ENCODE results near the gene SUGCT.

Gene SUGCT

DNA sequence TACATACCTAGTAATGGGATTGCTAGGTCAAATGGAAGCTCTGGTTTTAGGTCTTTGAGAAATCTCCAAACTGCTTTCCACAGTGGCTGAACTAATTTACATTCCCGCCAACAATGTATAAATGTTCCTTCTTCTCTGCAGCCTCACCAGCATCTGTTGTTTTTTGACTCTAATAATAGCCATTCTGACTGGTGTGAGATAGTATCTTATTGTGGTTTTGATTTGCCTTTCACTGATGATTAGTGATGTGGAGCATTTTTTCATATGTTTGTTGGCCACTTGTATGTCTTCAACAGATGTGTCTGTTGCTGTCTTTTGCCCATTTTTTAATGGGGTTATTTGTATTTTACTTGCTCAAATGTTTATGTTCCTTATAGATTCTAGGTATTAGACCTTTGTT, 675.5 kb downstream of the SUGCT start (continued):
- TF ChIP-seq ZNF600 (tag by site-specific recombination; IDR thresholded peaks at IDR 0.05), result no peak
- TF ChIP-seq, protein P1, sequence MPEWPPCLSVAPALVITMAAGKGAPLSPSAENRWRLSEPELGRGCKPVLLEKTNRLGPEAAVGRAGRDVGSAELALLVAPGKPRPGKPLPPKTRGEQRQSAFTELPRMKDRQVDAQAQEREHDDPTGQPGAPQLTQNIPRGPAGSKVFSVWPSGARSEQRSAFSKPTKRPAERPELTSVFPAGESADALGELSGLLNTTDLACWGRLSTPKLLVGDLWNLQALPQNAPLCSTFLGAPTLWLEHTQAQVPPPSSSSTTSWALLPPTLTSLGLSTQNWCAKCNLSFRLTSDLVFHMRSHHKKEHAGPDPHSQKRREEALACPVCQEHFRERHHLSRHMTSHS (tag by site-specific recombination; IDR thresholded peaks at IDR 0.05), result no peak
- TF ChIP-seq, protein P2, sequence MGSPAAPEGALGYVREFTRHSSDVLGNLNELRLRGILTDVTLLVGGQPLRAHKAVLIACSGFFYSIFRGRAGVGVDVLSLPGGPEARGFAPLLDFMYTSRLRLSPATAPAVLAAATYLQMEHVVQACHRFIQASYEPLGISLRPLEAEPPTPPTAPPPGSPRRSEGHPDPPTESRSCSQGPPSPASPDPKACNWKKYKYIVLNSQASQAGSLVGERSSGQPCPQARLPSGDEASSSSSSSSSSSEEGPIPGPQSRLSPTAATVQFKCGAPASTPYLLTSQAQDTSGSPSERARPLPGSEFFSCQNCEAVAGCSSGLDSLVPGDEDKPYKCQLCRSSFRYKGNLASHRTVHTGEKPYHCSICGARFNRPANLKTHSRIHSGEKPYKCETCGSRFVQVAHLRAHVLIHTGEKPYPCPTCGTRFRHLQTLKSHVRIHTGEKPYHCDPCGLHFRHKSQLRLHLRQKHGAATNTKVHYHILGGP (tag by site-specific recombination; IDR thresholded peaks at IDR 0.05), result no peak

DNA sequence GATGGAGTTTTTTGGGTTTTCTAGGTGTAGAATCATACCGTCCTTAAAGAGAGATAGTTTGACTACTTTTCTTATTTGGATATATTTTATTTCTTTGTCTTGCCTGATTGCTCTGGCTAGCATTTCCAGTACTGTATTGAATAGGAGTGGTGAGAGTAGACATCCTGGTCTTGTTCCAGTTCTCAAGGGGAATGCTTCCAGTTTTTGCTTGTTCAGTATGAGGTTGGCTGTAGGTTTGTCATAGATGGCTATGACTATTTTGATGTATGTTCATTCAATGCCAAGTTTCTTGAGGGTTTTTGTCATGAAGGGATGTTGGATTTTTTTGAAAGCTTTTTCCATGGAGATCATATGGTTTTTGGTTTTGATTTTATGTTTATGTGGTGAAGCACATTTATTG, 676.9 kb downstream of the SUGCT start:
- ChIA-PET POLR2A (no interaction called here), CTCF (no interaction called here)
- no peak for TF ChIP-seq OSR2 (tag by site-specific recombination; IDR thresholded peaks at IDR 0.05)
- TF ChIP-seq, protein P3, sequence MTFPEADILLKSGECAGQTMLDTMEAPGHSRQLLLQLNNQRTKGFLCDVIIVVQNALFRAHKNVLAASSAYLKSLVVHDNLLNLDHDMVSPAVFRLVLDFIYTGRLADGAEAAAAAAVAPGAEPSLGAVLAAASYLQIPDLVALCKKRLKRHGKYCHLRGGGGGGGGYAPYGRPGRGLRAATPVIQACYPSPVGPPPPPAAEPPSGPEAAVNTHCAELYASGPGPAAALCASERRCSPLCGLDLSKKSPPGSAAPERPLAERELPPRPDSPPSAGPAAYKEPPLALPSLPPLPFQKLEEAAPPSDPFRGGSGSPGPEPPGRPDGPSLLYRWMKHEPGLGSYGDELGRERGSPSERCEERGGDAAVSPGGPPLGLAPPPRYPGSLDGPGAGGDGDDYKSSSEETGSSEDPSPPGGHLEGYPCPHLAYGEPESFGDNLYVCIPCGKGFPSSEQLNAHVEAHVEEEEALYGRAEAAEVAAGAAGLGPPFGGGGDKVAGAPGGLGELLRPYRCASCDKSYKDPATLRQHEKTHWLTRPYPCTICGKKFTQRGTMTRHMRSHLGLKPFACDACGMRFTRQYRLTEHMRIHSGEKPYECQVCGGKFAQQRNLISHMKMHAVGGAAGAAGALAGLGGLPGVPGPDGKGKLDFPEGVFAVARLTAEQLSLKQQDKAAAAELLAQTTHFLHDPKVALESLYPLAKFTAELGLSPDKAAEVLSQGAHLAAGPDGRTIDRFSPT (tag by site-specific recombination; IDR thresholded peaks at IDR 0.05), result no peak
- TF ChIP-seq ZNF747 (tag by site-specific recombination; IDR thresholded peaks at IDR 0.05), result no peak
- no peak for TF ChIP-seq ZNF670 (tag by site-specific recombination; IDR thresholded peaks at IDR 0.05; ENCODE audit: low read depth)
- no peak for TF ChIP-seq ZNF174 (tag by site-specific recombination; IDR thresholded peaks at IDR 0.05)
- no peak for TF ChIP-seq ZNF274 (IDR thresholded peaks at IDR 0.05; ENCODE audit: low read length)
- no peak for TF ChIP-seq ZNF274 (tag by site-specific recombination; IDR thresholded peaks at IDR 0.05; ENCODE audit: borderline replicate concordance)
- TF ChIP-seq ZNF248 (tag by site-specific recombination; IDR thresholded peaks at IDR 0.05), result no peak
- TF ChIP-seq SP7 (tag by site-specific recombination; IDR thresholded peaks at IDR 0.05), result no peak
- no peak for TF ChIP-seq ZEB2 (tag by site-specific recombination; IDR thresholded peaks at IDR 0.05)
- TF ChIP-seq, protein P4, sequence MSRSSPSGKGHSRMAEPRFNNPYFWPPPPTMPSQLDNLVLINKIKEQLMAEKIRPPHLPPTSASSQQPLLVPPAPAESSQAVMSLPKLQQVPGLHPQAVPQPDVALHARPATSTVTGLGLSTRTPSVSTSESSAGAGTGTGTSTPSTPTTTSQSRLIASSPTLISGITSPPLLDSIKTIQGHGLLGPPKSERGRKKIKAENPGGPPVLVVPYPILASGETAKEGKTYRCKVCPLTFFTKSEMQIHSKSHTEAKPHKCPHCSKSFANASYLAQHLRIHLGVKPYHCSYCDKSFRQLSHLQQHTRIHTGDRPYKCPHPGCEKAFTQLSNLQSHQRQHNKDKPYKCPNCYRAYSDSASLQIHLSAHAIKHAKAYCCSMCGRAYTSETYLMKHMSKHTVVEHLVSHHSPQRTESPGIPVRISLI (tag by site-specific recombination; IDR thresholded peaks at IDR 0.05), result no peak
- no peak for TF ChIP-seq GLI4 (tag by site-specific recombination; IDR thresholded peaks at IDR 0.05)
- TF ChIP-seq ZNF501 (tag by site-specific recombination; IDR thresholded peaks at IDR 0.05), result no peak
- TF ChIP-seq GLIS2 (tag by site-specific recombination; IDR thresholded peaks at IDR 0.05), result no peak
- TF ChIP-seq ZNF140 (tag by site-specific recombination; IDR thresholded peaks at IDR 0.05), result no peak
- TF ChIP-seq ZNF146 (tag by site-specific recombination; IDR thresholded peaks at IDR 0.05), result no peak
- no peak for TF ChIP-seq YY2 (tag by site-specific recombination; IDR thresholded peaks at IDR 0.05)
- TF ChIP-seq ZNF37A (tag by site-specific recombination; IDR thresholded peaks at IDR 0.05), result no peak
- no peak for TF ChIP-seq ZSCAN23 (tag by site-specific recombination; IDR thresholded peaks at IDR 0.05)
- TF ChIP-seq ZNF530 (tag by site-specific recombination; IDR thresholded peaks at IDR 0.05; ENCODE audit: low read depth), result no peak
- no peak for TF ChIP-seq SP3 (tag by site-specific recombination; IDR thresholded peaks at IDR 0.05)
- Histone ChIP-seq H3K27ac (ENCODE audit: extremely low read depth, low read depth, low read length) (no peak overlapping the region), H3K4me3 (ENCODE audit: low read depth, low read length) (no peak overlapping the region), H3K9me3 (ENCODE audit: control insufficient read depth, insufficient read depth, low read depth, low read length) (no peaks in the 10 kb centered on the region), H3K36me3 (ENCODE audit: control insufficient read depth in 2 of 2, insufficient read depth in 1 of 2, low read length in 2 of 2) (no peaks in the 10 kb centered on the region), H3K4me1 (ENCODE audit: control insufficient read depth, insufficient read depth, low read length) (no peaks in the 10 kb centered on the region)

Measured in HEK293 (cell line).